Central memory CD4-positive, alpha-beta T cell (primary cell): ENCODE measurements around the gene RNF14.

ENCODE experiments used
- DNase-seq: peaks from one replicate; pipeline ENCODE4 v3.0.0; 2022

The RNF14 gene

DNA sequence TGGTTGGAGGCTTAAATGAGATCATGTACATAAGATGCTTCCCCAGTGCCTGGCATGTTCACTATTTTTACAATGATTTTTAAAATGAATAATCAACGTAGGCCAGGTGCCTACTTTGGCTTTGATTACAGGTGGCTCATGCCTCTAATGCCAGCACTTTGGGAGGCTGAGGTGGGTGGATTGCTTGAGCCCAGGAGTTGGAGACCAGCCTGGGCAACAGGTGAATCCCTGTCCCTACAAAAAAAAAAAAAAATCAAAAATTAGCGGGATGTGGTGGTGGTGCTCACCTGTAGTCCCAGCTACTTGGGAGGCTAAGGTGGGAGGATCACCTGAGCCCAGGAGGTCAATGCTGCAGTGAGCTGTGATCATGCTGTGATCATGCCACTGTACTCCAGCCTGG, 20.1 kb upstream of the RNF14 start:
- no peak for DNase-seq

DNA sequence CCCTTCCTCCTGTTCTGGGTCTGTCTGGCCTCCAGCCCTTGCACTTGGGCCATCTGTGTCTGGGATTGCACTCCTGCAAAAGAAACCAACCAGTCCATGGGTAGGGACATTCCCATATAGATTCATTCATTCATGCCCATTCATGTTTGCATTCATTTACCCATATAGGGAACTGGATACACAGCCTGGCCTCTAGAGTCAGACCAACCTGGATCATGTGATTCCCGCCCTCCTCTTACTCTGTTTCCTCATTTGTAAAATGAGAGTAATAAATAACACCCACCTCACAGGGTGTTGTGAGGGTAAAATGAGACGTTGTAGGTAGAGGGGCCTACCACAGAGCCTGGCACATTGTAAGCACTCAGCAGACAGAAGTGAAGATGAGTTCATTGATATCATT, 19.4 kb upstream of the RNF14 start:
- no peak for DNase-seq

DNA sequence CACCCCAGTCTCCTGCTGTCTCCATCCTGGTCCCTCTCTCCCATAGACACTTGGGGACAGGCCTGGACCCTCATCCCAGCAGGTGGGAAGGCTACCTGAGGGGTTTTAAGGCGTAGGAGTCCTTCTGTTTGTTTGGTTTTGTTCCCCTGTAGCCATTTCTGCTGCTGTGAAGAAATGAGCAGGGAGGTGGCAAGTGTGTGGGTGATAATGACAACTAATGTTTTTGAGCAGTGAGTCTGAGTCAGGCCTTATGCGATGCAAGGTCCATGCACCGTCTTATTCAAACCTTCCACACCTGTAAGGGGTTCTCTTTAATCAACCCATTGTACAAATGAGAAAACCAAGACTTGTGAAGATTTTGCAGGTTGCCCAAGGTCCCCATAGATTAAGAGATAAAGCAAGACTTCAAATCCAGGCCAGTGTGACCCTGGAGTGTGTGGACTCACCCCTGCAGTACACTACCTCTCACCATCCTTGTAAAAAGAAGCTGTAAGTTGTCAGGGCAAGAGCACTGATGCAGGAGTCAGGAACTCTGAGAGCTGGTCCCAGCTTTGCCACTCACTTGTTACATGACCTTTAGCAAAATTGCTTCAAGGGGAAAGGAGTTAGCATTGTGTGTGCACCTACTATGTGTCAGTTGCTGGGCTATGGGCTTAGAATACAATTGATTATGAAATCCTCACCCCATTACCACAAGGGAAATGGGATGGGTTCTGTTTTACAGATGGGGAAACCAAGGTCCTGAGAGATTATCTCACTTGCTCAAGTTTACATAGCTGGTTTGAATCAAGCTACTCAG, 18.5 kb upstream of the RNF14 start:
- DNase-seq: no peak

DNA sequence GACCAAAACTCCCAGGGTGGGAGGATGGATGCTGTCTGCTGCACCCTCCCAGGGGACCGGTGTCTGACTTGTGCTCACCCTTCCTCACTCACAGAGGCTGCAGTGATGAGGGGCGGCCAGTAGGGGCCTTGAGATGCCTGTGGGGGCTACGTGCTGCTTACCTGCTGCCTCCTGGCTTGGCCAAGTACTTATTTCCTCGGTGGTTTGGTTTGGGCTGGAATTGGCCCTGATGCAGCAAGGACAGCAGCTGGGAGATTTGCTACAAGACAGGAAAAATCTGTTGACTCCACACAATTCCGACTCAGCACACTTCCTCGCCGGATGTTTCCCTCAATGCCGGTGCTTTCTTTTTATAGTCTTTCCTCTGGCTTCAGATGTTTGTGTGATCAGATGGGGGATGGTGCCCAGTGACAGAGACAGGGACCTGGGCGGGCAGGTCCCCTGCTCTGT, 17.5 kb upstream of the RNF14 start:
- DNase-seq: no peak

DNA sequence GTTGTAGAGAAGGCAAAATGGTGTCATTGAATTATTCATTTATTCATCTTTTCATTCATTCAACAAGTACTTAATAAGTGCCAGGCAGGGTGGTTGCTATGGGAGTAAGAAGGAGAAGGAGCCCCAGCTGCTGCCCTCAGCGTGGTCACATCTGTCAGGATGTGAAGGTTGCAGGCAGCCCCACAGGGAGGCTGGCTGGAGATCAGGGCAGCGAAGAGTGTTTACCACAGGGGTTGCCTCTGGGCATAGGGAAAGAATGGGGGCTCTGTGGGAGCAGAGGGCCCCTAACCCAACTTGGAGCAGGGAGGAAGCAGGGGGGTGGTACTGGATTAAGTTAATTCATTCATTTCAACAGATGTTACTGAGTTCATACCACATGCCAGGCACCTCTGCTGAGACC, 16.9 kb upstream of the RNF14 start:
- no peak for DNase-seq

DNA sequence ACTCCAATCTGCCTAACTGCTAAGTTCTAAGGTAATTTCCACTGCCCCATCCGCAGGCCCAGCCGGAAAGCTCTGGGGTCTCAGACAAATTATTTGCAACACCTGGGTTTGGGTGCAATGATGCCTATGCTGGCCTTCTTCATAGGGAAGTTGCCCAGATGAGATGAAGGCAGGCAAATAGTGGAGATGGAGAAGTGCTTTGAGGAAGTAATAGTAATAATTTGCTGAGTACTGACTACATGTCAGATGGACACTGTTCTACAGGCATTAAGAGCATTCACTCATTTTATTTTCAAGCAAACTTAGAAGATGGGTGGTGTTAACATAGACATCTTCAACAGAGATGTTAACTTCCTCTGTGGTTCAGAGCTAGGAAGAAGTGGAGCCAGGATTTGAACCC, 14.7 kb upstream of the RNF14 start:
- DNase-seq: no peak

DNA sequence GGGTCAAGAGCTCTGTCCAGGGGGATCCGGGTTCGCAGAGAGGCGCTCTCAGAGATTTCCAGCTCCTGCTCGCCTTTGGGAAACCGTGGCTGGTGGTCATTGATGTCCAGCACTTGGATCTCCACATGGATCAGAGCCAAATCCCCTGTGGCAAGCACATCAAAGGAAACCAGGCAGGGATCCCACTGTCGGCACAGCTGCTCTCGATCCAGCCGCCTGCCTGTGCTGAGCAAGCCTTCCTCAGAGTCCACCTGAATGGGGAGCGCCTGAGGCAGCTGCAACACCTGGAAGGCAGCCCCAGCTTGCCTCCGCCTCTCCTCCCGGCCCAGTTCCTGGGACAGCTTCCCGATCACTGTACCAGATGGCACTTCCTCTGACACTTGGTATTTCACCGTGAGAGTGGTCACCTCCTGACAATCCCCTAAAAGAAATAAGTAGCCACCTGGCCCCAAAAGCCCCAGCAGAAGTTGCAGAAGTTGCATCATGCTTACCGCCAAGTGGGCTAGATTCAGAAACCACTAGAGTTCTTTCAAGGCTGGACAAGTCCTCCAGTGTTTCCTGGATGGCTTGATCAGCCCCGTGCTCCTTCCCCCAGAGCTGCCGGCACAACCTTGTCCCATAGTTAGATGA, 11.4 kb upstream of the RNF14 start:
- no peak for DNase-seq

DNA sequence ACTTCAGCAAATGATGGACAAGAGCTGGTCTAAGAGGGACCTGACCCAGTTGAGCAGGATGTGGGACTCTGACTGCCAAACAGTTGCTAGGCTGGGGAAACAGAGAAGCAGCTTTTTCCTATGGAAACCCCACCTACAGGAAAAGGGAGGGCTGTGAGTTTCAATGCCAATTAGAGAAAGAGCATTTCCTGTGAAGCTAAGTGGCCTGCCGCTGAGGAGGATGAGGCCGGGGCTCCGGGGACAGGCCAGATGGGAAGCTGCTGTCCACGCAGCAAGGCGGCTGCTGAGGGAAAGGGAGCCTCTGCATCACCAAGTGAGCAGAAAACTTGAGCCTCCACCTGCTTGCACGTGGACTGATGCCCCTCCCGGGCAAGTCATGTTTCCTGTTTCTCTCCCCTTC, 10.8 kb upstream of the RNF14 start, which contains the start of gene PCDH12:
TSS of gene PCDH12 (minus strand) at position 90 of the 400 bp plus-strand sequence. CDS start 351 bp downstream, outside the sequence.
- no peak for DNase-seq

DNA sequence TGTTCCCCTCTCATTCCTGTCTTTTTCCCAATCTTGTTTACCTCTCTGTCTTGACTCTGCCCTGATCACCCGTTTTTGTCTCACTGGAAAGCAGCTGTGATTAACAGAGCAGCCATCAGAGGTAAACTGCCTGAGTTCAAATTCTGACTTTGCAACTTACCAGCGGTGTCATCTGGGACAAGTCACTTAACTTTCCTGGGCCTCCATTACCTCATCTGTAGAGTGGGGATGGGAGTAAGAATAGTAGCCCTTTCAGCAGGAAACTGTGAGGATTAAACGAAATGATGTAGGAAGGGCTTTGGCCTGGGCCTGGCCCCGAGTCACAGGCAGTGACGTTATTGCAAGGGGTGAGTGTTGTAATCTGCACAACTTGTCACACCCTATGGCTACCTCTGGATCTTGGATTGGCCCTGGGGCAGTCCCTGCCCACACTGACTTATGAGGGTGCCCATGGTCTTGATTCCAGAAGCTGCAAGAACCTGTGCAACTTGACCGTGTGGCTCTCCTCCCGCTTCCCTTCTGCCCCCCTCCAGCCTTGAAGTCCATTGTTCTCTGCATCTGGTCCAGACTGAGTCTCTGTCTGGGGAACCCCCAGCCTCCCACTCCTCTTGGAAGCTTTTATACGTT, 10.2 kb upstream of the RNF14 start:
- DNase-seq: no peak

DNA sequence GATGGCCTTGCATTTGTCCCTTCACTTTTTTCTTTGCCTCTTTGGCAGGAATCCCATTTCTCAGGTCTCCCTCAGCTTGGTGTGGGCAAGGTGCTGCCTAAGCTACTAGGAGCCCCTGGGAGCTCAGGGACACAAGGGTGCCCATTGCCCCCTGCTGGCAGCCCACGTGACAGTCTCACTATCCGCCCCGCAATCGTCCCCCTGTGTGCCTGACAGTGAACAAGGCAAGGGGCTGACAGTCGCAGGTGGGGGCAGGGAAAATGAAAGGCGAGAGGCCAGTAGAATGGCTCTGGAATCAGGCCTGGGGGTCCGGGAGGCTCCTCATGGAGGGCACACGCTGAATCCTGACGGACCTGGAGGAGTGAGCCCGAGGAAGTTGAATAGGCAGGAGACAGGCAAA, 8.9 kb upstream of the RNF14 start:
- DNase-seq: no peak

DNA sequence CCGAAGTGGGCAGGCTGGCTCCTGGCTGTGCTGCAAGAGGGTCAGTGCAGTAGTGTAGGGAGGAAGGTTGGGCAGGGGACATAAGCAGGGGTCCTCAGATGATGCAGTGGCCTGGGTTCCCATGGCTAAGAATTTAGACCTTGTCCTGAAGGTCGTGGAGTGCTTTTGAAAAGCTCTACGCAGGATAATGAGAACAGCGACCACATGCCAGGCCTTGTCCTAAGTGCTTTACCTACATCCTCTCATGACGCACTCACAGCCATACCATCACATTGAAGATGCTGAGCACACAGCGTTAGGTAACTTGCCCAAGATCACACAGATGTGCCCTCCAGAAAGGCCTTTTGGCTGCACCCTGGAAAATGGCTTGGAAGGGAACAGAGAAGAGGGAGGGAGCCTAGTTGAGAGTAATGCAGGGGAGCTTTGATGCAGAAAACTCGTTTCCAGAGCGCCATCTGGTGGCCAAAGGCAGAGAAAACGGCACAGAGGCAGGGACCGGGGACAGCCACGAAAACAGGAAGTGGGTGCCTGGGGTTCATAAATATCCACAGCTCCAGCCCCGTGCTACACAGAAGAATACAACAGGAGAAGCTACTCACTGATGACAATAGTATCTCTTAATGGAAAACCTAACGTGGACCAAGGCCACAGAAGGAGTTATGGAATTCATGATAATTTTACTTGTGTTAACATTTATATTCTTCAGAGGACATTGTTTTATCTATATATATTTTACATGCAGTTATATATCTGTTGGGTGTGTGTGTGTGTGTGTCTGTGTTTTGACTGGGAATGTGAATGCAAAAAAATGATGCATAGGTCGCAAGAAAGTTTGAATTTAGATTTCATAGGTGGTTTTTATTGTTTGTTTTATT, 8.2 kb upstream of the RNF14 start:
- DNase-seq: peak; percentile 85

DNA sequence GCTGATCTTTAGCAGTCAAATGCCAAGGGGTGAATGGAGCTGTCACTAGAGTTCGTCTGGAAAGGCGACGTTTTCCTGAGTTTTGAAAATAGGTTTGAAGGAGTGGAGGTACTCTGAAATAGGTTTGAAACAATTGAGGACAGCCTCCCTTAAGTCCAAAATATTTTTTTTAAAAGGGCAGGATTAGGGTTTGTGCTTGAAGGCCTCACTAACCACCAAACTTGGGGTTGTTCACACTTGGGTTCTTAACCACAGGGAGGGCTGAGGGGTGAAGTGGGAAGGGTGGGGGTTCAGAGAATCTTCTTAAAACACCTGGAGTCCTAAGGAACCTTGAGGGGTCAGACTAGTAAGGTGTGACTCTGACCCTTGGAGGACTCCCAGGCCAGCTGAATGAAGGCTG, 7.4 kb upstream of the RNF14 start:
- DNase-seq: no peak

DNA sequence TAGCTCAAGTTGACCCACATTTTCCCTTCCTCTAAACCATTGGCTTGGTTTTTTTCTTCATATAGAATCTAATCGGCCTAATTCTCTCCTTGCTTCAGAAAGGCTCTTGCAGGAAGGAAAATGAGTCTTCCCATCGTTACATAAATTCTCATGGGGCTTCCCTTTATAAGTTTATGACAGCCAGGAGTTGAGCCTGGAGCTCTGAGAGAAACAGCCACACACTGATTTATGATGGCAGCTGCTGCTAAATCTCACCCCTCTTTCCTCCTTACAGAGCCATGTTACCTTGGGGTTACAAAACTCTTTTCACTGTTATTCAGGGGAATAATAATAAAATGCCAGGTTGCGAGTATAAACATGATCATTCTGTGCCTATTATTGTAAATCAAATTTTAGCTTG, 5.2 kb upstream of the RNF14 start:
- DNase-seq: no peak

DNA sequence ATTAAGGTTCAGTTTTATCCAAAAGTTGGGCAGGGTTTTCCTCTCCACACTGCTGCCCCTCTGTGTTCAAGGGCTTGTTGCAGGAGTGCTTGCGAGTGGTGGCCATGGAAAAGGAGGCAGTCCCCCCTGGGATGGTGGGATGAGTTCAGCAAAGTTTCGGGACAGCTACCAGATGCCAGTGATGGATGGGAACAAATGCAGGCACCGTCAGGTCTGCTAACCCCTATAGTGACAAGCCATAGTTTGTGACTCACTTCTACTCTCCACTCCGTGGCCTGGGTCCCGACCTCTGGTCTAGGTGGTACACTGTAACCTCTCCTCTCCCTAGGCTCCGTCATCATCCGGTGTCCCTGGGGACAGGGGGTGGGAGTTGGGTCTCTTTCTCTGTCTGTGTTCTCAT, 3.8 kb upstream of the RNF14 start:
- DNase-seq: no peak

DNA sequence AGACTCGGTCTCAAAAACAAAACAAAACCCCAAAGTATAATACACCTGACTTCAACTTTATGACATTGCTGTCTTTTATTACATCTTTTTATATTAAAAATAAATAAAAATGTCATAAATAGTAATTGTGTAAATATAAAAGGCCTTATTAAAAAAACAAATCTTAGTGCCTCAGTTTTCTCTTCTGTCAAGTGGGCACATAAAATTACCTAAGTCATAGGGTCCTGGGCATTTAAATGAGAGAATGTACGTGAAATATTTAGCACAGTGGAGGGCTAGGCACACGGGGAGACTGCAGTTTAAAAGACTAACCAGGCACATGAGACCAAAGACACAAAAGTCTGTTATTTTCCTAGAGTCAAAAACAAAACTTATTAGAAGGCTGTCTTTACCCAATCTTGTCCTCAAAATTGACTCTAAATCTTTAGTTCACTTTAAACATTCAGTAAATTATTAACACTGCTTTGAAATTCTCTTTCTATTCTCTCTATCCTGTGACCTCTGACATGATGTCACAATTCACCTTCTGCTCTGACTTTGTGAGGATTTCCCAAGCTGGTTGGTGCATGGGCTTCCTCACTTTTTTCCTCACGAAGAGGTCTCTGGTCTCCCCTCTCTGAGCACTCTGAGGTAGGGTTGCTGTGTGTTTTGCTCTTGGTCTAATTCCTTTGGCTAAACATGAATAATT, 2.5 kb upstream of the RNF14 start:
- no peak for DNase-seq

DNA sequence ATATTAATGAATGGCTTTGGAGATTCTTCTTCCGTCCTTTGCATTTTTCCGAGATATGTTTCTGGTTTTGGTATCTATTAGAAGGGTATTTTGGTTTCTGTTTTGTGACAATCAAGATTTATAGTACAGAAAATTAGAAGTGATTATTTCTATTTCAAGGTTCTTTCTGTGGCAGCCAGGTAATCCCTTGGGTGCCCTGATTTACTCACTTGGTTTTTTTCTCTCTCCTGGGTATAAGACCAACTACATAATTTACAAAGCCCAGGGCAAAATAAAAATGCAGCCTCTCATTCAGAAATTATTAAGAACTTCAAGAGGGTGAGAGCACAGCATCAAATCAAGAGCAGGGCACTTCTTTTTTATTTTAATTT, 2.0 kb upstream of the RNF14 start:
- DNase-seq: no peak

DNA sequence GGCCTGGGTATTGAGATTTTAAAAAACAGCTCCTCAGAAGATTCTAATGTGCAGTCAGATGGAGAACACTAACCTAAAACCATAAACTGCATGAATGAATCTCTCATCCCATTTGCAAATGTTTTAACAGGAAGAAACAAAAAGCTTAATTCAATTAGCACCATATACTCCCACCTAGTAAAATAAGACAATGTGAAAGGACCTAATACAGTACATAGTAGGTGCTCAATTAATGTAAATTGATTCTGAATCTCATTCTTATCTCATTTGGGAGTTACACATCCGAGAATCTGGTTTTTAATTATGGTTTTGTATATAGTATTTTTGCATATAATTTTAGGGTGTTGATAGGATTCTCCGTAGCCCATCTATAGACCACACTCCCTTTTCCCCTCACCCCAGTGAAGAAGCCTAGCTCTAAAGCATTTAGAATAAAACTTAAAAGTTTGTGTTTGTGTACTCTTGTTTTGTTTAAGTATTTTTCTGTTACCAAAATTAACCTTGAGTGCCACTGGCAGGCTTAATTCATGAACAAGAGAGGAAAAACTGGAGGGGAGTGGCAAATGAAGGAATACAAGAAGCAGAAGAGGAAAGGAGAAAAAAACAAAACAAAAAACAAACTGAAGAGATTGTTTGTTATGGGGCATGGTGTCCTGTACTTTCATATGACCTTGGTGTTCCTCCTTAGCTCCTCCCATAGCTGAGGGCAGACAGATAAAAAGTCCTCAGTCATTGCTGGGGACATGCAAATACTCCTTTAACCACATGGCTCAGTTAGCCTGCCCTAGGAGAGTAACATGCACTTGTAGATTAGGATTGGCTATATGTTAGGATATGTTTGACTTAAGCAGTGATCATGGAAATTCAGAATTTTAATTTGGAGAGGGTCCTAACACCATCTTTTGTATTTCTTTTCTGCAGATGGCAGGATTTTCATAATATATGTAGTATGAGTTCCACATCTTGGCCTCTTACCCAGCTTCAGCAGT, 1.2 kb downstream of the RNF14 start:
- DNase-seq: no peak

DNA sequence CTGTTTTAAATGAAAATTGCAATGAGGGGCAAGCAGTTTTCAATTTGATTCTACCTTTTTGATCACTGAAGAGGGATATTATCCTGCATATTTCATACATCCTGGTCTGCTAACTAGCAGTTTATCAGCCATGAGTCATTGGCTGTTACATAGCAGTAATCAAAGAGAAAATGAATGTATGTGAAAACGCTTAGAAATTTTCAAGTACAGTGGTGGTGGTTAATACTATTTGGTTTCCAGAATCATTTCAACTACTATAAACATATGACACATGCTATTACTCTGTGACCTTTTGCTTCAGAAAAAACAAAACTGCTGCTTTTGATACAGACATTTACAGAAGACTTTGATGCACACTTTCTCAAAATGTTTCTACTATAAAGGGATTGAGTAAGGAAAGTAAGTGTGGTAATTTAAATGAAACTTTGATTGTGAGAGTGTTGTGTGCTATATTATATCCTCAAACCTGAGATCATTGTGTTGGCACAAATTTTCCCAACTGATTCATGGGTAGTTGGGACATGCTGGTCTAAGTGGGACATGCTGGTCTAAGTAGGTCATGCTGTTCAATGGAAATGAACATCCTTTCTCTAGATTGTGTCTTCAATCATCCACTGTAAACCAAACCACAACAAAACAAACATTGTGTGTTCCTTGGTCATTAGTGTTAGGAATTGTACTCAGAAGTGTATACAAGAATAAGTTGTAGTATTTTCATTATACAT, 5.1 kb downstream of the RNF14 start:
- DNase-seq: no peak

DNA sequence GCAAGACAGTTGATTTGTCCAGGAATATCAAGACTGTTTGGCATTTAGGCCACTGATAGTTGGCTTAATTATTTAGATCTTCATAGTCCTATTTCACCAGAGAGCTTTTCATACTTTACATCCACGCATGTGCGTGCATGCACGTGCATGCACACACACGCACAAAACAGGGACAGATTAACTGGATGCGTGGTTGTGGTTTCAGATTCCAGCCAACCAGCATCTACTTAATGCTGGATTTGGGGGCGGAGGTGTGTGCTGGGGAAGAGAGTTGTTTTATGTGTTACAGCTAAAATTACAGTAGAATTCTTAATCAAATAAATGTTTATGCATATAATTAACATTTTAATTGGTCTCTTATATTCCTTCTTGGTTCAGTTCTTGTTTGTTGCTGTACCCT, 7.3 kb downstream of the RNF14 start:
- no peak for DNase-seq

DNA sequence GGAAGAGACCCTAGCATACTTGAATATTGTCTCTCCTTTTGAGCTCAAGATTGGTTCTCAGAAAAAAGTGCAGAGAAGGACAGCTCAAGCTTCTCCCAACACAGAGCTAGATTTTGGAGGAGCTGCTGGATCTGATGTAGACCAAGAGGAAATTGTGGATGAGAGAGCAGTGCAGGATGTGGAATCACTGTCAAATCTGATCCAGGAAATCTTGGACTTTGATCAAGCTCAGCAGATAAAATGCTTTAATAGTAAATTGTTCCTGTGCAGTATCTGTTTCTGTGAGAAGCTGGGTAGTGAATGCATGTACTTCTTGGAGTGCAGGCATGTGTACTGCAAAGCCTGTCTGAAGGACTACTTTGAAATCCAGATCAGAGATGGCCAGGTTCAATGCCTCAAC, 9.5 kb downstream of the RNF14 start:
- DNase-seq: no peak

DNA sequence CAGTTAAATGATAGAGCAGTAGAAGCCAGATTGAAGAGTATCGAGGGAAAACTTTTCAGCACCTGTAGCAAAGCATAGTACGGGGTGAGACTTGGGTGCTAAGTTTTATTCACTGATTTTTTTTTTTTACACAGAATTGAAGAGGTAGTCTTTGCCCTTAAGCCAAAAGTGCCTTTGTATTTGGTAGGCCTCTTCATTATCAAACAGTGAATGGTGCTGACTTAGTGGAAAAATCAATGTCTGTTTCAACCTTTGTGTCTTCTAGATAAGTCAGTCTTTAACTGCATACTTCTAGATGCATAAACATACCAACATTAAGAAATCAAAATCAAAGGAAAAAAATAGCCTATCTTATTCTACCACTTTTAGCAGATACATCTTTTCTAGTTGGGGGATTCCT, 13.7 kb downstream of the RNF14 start:
- no peak for DNase-seq
